GM12878 (cell line): ENCODE results near the gene POLR3A. TPM values are rescaled to one million over a fixed set of nuclear protein-coding genes. Genes with fewer than 3 reads are reported as not detected.

Source experiments
- ATAC-seq: fragments of 200-7000 bp; cut with Tn5 transposase; 3 replicates; pipeline ENCODE4 v1.9.1; 2020; ENCODE audit warnings: mild to moderate bottlenecking, moderate library complexity
- BruUV-seq: library from RNA; stranded (reverse); fragments of 400-500 nt; replicated peaks from 2 replicates; lab custom pipeline; 2021; lab: Mats Ljungman, UMichigan
- CTCF ChIA-PET: fragments of 300-600 bp; sonication (Branson Sonifier 250); formaldehyde crosslinking; extraction: SDS; loops from one replicate; lab custom pipeline; 2021; ENCODE audit warnings: inconsistent platforms; lab: Yijun Ruan, JAX
- POLR2A ChIA-PET: fragments of 350-600 bp; formaldehyde crosslinking; extraction: SDS; loops from one replicate; lab custom pipeline; 2021; ENCODE audit warnings: inconsistent platforms; lab: Charles Lee
- RAD21 ChIA-PET: fragments of 300-600 bp; sonication (Branson Sonifier 250); formaldehyde crosslinking; loops from one replicate; lab custom pipeline; 2023; ENCODE audit warnings: antibody characterized with exemption; ENCODE audit not compliant: unreplicated experiment; lab: Charles Lee
- SMC1A ChIA-PET: fragments of 300-600 bp; sonication (Branson Sonifier 250); formaldehyde crosslinking; loops from one replicate; lab custom pipeline; 2023; ENCODE audit not compliant: unreplicated experiment, uncharacterized antibody; lab: Charles Lee
- DNase-seq: peaks from one replicate; pipeline ENCODE4 v3.0.0-alpha.2; 2011; ENCODE audit warnings: low read depth, low spot score
- FAIRE-seq: peaks from 3 replicates; lab custom pipeline; 2011; peaks lifted over from hg19 to GRCh38; lab: Jason Lieb, UNC
- H2AFZ ChIP-seq: 2 replicates; pipeline ENCODE4 v1.6.0; 2011; ENCODE audit warnings: low read depth, low read length, control low read depth; ENCODE audit not compliant: control insufficient read depth
- H3K27ac ChIP-seq: 2 replicates; pipeline ENCODE4 v1.5.1; 2011; ENCODE audit warnings: control low read depth; ENCODE audit not compliant: control insufficient read depth, insufficient read depth
- H3K27me3 ChIP-seq, 2 experiments: replicated peaks in 1 of 2; 2 replicates each; pipeline versions ENCODE4 v1.6.0 to v1.6.1; 2011; ENCODE audit warnings: low read length in 1 of 2; ENCODE audit not compliant: control insufficient read depth in 2 of 2, insufficient read depth in 2 of 2
- H3K36me3 ChIP-seq, 2 experiments: 2 replicates each; pipeline ENCODE4 v1.5.1; 2011; ENCODE audit warnings: low read length in 1 of 2; ENCODE audit not compliant: control insufficient read depth in 2 of 2, insufficient read depth in 2 of 2
- H3K4me1 ChIP-seq: 2 replicates; pipeline ENCODE4 v1.6.1; 2011; ENCODE audit warnings: mild to moderate bottlenecking, low read length, moderate library complexity, mixed read lengths; ENCODE audit not compliant: control insufficient read depth, insufficient read depth
- H3K4me2 ChIP-seq: 2 replicates; pipeline ENCODE4 v1.6.0; 2011; ENCODE audit warnings: control low read depth; ENCODE audit not compliant: control insufficient read depth, insufficient read depth
- H3K4me3 ChIP-seq: fragments of 200-600 bp; sonication (generic); 2 replicates; pipeline ENCODE4 v1.5.1; 2016
- H3K79me2 ChIP-seq: 2 replicates; pipeline ENCODE4 v1.6.0; 2011; ENCODE audit warnings: low read length; ENCODE audit not compliant: control insufficient read depth, insufficient read depth
- H3K9ac ChIP-seq: 2 replicates; pipeline ENCODE4 v1.8.0; 2011; ENCODE audit warnings: low read length, control low read depth, mixed read lengths; ENCODE audit not compliant: control insufficient read depth, insufficient read depth
- H3K9me3 ChIP-seq: replicated peaks from 3 replicates; pipeline ENCODE4 v1.5.1; 2011; ENCODE audit warnings: mild to moderate bottlenecking, low read length; ENCODE audit not compliant: control insufficient read depth, insufficient read depth
- H4K20me1 ChIP-seq: 2 replicates; pipeline ENCODE4 v1.6.0; 2011; ENCODE audit not compliant: control insufficient read depth, insufficient read depth
- CBX5 ChIP-seq: sonication (generic); IDR thresholded peaks from 2 replicates; pipeline ENCODE4 v1.6.1; 2016; ENCODE audit warnings: low read depth, moderate library complexity, mild to moderate bottlenecking, inconsistent platforms
- CREM ChIP-seq: IDR thresholded peaks from 2 replicates; pipeline ENCODE4 v1.6.1; 2014; ENCODE audit warnings: antibody characterized with exemption, low read depth
- RB1 ChIP-seq: fragments of 450-650 bp; formaldehyde crosslinking; IDR thresholded peaks from 2 replicates; pipeline ENCODE4 v1.6.1; 2017; ENCODE audit warnings: mild to moderate bottlenecking, borderline replicate concordance
- TCF12 ChIP-seq: IDR thresholded peaks from 2 replicates; pipeline ENCODE4 v1.6.1; 2011; ENCODE audit warnings: low read depth, mild to moderate bottlenecking, low read length
- ZNF274 ChIP-seq: IDR thresholded peaks from one replicate; pipeline ENCODE4 v1.8.0; 2011; ENCODE audit not compliant: insufficient read length, insufficient read depth
- WGBS: methylation state at CpG from one replicate; pipeline ENCODE4 v1.1.6; 2016; ENCODE audit warnings: low lambda C conversion rate; ENCODE audit not compliant: insufficient replicate concordance, insufficient coverage; ENCODE audit errors: missing lambda C conversion rate; 5-methylcytosine and 5-hydroxymethylcytosine counted together
- in situ Hi-C: fragments of 300-500 bp; cut with MboI; formaldehyde crosslinking; loops from 9 replicates; pipeline ENCODE4 v1.14.3; 2018; ENCODE audit warnings: mixed read lengths
- intact Hi-C: fragments of 100-400 bp; cut with micrococcal nuclease; formaldehyde crosslinking; loops from one replicate; pipeline ENCODE4 v1.14.2; 2022; ENCODE audit not compliant: unreplicated experiment
- polyA plus RNA-seq, 11 experiments: library from polyadenylated mRNA; depleted of rRNA in 4 of 11; unstranded in 6 of 11; stranded (reverse) in 5 of 11; fragments of >200 nt; fragmentation: Nextera tagmentation in 4 of 11; fragmentation: Illumina TruSeq in 1 of 11; extraction: Ambion mirVana in 4 of 11; extraction: Trizol in 1 of 11; gene quantifications; 1 replicate in 1 of 11; 2 replicates in 10 of 11; pipeline versions ENCODE4 v1.2.1 to v1.2.3, GENCODE V29; 2011 to 2016; ENCODE audit warnings: inconsistent platforms in 2 of 11, missing spikeins in 2 of 11, low read depth in 1 of 11
- total RNA-seq, 4 experiments: library from RNA; depleted of rRNA in 3 of 4; stranded (reverse); fragments of >200 nt in 3 of 4; fragmentation: Illumina TruSeq in 1 of 4; extraction: Trizol in 1 of 4; gene quantifications; 2 replicates each; pipeline versions ENCODE4 v1.2.1 to v1.2.3, GENCODE V29; 2013 to 2021
- TF ChIP-seq, protein P1 (sequence below): fragments of 450-650 bp; IDR thresholded peaks from 2 replicates; pipeline ENCODE4 v1.6.1; 2017; ENCODE audit warnings: low read depth, mild to moderate bottlenecking, moderate library complexity
- TF ChIP-seq, protein P2 (sequence below): fragments of 450-650 bp; IDR thresholded peaks from 2 replicates; pipeline ENCODE4 v1.6.1; 2017; ENCODE audit warnings: mild to moderate bottlenecking, moderate library complexity
- TF ChIP-seq, protein P3 (sequence below): fragments of 450-650 bp; conservative IDR thresholded peaks from 2 replicates; pipeline ENCODE4 v1.6.1; 2017; ENCODE audit warnings: mild to moderate bottlenecking, moderate library complexity
- TF ChIP-seq, protein P4 (sequence below): fragments of 450-650 bp; IDR thresholded peaks from 2 replicates; pipeline ENCODE4 v1.6.1; 2017; ENCODE audit warnings: mild to moderate bottlenecking, low read depth, inconsistent platforms; ENCODE audit not compliant: poor library complexity, severe bottlenecking
- TF ChIP-seq, protein P5 (sequence below): fragments of 450-650 bp; IDR thresholded peaks from 2 replicates; pipeline ENCODE4 v1.6.1; 2014; ENCODE audit warnings: mild to moderate bottlenecking

The POLR3A gene
- total and polyA plus RNA-seq, 10 of the 15 experiments (the other 5 are each of a cell fraction or from before 2014, with no cell fraction given), result 5.4 to 20.4 (median 14.4) TPM

DNA sequence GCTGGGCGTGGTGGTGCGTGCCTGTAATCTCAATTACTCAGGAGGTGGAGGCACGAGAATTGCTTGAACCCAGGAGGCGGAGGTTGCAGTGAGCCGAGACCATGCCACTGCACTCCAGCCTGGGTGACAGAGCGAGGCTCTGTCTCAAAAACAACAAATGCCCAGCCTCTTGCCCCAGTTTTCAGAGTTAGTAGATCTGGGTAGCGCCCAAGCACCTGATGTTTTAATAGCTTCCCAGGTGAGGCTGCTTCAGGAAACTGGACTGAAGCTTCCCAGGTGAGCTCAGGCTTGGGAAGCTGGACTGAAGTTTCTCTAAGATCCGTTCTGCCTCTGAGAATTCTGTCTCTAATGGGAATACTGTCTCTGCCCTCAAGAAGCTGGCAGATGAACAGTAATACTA, 16.5 kb upstream of the POLR3A start (continued):
- no peak for TF ChIP-seq CBX5
- TF ChIP-seq, protein P1, sequence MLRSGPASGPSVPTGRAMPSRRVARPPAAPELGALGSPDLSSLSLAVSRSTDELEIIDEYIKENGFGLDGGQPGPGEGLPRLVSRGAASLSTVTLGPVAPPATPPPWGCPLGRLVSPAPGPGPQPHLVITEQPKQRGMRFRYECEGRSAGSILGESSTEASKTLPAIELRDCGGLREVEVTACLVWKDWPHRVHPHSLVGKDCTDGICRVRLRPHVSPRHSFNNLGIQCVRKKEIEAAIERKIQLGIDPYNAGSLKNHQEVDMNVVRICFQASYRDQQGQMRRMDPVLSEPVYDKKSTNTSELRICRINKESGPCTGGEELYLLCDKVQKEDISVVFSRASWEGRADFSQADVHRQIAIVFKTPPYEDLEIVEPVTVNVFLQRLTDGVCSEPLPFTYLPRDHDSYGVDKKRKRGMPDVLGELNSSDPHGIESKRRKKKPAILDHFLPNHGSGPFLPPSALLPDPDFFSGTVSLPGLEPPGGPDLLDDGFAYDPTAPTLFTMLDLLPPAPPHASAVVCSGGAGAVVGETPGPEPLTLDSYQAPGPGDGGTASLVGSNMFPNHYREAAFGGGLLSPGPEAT, result no peak
- no peak for TF ChIP-seq CREM
- no peak for TF ChIP-seq TCF12
- TF ChIP-seq, protein P2, sequence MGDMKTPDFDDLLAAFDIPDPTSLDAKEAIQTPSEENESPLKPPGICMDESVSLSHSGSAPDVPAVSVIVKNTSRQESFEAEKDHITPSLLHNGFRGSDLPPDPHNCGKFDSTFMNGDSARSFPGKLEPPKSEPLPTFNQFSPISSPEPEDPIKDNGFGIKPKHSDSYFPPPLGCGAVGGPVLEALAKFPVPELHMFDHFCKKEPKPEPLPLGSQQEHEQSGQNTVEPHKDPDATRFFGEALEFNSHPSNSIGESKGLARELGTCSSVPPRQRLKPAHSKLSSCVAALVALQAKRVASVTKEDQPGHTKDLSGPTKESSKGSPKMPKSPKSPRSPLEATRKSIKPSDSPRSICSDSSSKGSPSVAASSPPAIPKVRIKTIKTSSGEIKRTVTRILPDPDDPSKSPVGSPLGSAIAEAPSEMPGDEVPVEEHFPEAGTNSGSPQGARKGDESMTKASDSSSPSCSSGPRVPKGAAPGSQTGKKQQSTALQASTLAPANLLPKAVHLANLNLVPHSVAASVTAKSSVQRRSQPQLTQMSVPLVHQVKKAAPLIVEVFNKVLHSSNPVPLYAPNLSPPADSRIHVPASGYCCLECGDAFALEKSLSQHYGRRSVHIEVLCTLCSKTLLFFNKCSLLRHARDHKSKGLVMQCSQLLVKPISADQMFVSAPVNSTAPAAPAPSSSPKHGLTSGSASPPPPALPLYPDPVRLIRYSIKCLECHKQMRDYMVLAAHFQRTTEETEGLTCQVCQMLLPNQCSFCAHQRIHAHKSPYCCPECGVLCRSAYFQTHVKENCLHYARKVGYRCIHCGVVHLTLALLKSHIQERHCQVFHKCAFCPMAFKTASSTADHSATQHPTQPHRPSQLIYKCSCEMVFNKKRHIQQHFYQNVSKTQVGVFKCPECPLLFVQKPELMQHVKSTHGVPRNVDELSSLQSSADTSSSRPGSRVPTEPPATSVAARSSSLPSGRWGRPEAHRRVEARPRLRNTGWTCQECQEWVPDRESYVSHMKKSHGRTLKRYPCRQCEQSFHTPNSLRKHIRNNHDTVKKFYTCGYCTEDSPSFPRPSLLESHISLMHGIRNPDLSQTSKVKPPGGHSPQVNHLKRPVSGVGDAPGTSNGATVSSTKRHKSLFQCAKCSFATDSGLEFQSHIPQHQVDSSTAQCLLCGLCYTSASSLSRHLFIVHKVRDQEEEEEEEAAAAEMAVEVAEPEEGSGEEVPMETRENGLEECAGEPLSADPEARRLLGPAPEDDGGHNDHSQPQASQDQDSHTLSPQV, result no peak

DNA sequence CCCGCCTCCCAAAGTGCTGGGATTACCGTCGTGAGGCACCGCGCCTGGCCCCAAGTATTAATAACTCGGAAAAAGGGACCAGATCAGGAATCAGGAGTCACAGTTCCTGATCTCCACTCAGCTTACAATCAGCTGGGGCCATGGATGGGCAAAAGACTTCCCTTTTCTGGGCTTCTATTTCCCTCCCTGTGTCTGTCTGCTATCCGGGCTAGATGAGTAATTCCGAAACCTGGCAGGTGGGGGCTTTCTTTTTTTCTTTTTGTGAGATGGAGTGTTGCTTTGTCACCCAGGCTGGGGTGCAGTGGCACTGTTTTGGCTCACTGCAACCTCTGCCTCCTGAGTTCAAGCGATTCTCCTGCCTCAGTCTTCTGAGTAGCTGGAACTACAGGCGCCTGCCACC, 15.9 kb upstream of the POLR3A start:
- ChIA-PET CTCF (interaction anchor here (0.7 to 4.4 kb wide), 8 partner anchors 8 to 1157 kb away, joined by 3 to 42 read pairs (median 12); no protein-coding TSS in a partner anchor), RAD21 (interaction anchor here (3.6 kb wide), 1 partner anchor 1151 kb away, joined by 34 read pairs; no protein-coding TSS in a partner anchor)
- peak overlapping the region; percentile 58; the same call in 1 of the 2 replicates for H3K4me2 ChIP-seq
- TF ChIP-seq, protein P3, sequence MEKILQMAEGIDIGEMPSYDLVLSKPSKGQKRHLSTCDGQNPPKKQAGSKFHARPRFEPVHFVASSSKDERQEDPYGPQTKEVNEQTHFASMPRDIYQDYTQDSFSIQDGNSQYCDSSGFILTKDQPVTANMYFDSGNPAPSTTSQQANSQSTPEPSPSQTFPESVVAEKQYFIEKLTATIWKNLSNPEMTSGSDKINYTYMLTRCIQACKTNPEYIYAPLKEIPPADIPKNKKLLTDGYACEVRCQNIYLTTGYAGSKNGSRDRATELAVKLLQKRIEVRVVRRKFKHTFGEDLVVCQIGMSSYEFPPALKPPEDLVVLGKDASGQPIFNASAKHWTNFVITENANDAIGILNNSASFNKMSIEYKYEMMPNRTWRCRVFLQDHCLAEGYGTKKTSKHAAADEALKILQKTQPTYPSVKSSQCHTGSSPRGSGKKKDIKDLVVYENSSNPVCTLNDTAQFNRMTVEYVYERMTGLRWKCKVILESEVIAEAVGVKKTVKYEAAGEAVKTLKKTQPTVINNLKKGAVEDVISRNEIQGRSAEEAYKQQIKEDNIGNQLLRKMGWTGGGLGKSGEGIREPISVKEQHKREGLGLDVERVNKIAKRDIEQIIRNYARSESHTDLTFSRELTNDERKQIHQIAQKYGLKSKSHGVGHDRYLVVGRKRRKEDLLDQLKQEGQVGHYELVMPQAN, result no peak
- TF ChIP-seq RB1, result no peak
- TF ChIP-seq ZNF274, result no peak
- TF ChIP-seq, protein P4, sequence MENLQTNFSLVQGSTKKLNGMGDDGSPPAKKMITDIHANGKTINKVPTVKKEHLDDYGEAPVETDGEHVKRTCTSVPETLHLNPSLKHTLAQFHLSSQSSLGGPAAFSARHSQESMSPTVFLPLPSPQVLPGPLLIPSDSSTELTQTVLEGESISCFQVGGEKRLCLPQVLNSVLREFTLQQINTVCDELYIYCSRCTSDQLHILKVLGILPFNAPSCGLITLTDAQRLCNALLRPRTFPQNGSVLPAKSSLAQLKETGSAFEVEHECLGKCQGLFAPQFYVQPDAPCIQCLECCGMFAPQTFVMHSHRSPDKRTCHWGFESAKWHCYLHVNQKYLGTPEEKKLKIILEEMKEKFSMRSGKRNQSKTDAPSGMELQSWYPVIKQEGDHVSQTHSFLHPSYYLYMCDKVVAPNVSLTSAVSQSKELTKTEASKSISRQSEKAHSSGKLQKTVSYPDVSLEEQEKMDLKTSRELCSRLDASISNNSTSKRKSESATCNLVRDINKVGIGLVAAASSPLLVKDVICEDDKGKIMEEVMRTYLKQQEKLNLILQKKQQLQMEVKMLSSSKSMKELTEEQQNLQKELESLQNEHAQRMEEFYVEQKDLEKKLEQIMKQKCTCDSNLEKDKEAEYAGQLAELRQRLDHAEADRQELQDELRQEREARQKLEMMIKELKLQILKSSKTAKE, result peak; percentile 64
- TF ChIP-seq, protein P5, sequence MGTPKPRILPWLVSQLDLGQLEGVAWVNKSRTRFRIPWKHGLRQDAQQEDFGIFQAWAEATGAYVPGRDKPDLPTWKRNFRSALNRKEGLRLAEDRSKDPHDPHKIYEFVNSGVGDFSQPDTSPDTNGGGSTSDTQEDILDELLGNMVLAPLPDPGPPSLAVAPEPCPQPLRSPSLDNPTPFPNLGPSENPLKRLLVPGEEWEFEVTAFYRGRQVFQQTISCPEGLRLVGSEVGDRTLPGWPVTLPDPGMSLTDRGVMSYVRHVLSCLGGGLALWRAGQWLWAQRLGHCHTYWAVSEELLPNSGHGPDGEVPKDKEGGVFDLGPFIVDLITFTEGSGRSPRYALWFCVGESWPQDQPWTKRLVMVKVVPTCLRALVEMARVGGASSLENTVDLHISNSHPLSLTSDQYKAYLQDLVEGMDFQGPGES, result no peak

More for the DNA sequence above, 15.9 kb upstream of the POLR3A start:
- no TSS peak for BruUV-seq
- SMC1A ChIA-PET, result interaction anchor here (1.1 to 5.6 kb wide), 4 partner anchors 9 to 1150 kb away, joined by 3 to 21 read pairs (median 10); no protein-coding TSS in a partner anchor
- Histone ChIP-seq H3K4me3 (no peak overlapping the region), H3K9me3 (no peaks in the 10 kb centered on the region), H4K20me1 (peaks cover 16% of the 10 kb centered on the region), H3K9ac (no peak overlapping the region), H2AFZ (no peak overlapping the region), H3K27ac (no peak overlapping the region), H3K79me2 (peaks cover under 1% of the 10 kb centered on the region; the same call in 1 of the 2 replicates), H3K36me3 (peaks cover 17 to 20% of the 10 kb centered on the region in 2 experiments), H3K4me1 (peaks cover 17% of the 10 kb centered on the region), H3K27me3 (no peaks in the 10 kb centered on the region)
- POLR2A ChIA-PET, result interaction anchor here (1.3 kb wide), 1 partner anchor 9 kb away, joined by 7 read pairs; no protein-coding TSS in a partner anchor
- WGBS, result under 1% methylated on average over 10 of the region's 10 CpGs
- in situ Hi-C loops, result loop anchor here (5.0 kb wide), 1 partner anchor 1147 kb away; no protein-coding TSS in a partner anchor
- DNase-seq (peak; percentile 65), FAIRE-seq (no peak), ATAC-seq (peak; percentile 75)
- intact Hi-C loops, result loop anchor here (5.0 kb wide), 2 partner anchors 257 to 612 kb away; no protein-coding TSS in a partner anchor
